Cerebellar nuclear complex (tissue), 1 donor: Measurements from ENCODE around the gene PEX10.
A peak's percentile ranks its signal among the peaks of the same experiment; 100 is the strongest.
"Not testable (repeated sequence)": the region's sequence is repeated elsewhere in the genome, so short reads cannot be mapped to it uniquely, and the experiment has no call there.

Experiments used
- DNase-seq, 2 experiments: peaks; one replicate each; lab custom pipeline; 2025; lab: John Stamatoyannopoulos, UW

The PEX10 gene

GRCh38 chr1:2443277-2444137 lies 31.1 kb upstream of the PEX10 start:
- no peak for DNase-seq

GRCh38 chr1:2442661-2443060 lies 30.3 kb upstream of the PEX10 start:
- no peak for DNase-seq

GRCh38 chr1:2441746-2442145 lies 29.4 kb upstream of the PEX10 start:
- DNase-seq, result no peak

- not testable (repeated sequence) for DNase-seq
Observed at GRCh38 chr1:2440346-2440745, 28.0 kb upstream of the PEX10 start.

- DNase-seq, result no peak
Observed at GRCh38 chr1:2439369-2439768, 27.0 kb upstream of the PEX10 start.

- no peak for DNase-seq
Observed at GRCh38 chr1:2438641-2439040, 26.3 kb upstream of the PEX10 start.

- peak; percentile 27 to 64 for DNase-seq
Observed at GRCh38 chr1:2438038-2438437, 25.7 kb upstream of the PEX10 start.

GRCh38 chr1:2437617-2438016 lies 25.3 kb upstream of the PEX10 start:
- DNase-seq, result no peak

GRCh38 chr1:2436876-2437275 lies 24.5 kb upstream of the PEX10 start:
- no peak for DNase-seq

- DNase-seq, result no peak
Observed at GRCh38 chr1:2435746-2436355, 23.5 kb upstream of the PEX10 start.

- no peak for DNase-seq
Observed at GRCh38 chr1:2435091-2435490, 22.7 kb upstream of the PEX10 start.

- no peak for DNase-seq
Observed at GRCh38 chr1:2433936-2434655, 21.7 kb upstream of the PEX10 start.

- no peak for DNase-seq
Observed at GRCh38 chr1:2433196-2433595, 20.8 kb upstream of the PEX10 start.

GRCh38 chr1:2432441-2432844 lies 20.1 kb upstream of the PEX10 start:
- DNase-seq, result no peak

- no peak for DNase-seq
Observed at GRCh38 chr1:2431518-2431917, 19.2 kb upstream of the PEX10 start.

- no peak for DNase-seq
Observed at GRCh38 chr1:2431103-2431502, 18.7 kb upstream of the PEX10 start.

GRCh38 chr1:2430592-2430973 lies 18.2 kb upstream of the PEX10 start:
- no peak for DNase-seq

- no peak for DNase-seq
Observed at GRCh38 chr1:2429780-2430591, 17.6 kb upstream of the PEX10 start.

- no peak for DNase-seq
Observed at GRCh38 chr1:2428490-2428889, 16.1 kb upstream of the PEX10 start.

GRCh38 chr1:2427976-2428375 lies 15.6 kb upstream of the PEX10 start:
- DNase-seq, result no peak

GRCh38 chr1:2427051-2427450 lies 14.7 kb upstream of the PEX10 start:
- DNase-seq, result no peak

- DNase-seq, result no peak
Observed at GRCh38 chr1:2426540-2426939, 14.2 kb upstream of the PEX10 start.
